ENCODE measurements around the gene MFSD6.

DNA sequence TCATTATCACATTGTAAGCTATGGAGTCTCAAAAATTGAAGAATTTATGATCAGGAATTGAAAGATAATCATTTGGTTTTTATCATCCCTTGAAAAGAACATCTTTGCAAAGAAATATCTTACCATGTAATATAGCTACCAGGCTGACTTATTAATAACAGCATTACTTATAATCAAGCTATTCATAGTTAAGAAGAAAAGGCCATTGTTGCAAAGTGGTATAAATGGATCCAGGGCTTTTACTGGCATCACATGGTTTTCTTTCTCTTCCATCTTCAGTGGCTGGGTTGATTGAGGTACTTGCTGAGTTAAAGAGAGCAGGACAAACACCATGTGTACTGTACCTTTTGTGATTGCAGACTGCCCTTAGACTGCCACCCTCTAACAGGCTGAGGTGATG is 39.6 kb downstream of the MFSD6 start:
- TF ChIP-seq, protein P1, sequence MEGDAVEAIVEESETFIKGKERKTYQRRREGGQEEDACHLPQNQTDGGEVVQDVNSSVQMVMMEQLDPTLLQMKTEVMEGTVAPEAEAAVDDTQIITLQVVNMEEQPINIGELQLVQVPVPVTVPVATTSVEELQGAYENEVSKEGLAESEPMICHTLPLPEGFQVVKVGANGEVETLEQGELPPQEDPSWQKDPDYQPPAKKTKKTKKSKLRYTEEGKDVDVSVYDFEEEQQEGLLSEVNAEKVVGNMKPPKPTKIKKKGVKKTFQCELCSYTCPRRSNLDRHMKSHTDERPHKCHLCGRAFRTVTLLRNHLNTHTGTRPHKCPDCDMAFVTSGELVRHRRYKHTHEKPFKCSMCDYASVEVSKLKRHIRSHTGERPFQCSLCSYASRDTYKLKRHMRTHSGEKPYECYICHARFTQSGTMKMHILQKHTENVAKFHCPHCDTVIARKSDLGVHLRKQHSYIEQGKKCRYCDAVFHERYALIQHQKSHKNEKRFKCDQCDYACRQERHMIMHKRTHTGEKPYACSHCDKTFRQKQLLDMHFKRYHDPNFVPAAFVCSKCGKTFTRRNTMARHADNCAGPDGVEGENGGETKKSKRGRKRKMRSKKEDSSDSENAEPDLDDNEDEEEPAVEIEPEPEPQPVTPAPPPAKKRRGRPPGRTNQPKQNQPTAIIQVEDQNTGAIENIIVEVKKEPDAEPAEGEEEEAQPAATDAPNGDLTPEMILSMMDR (IDR thresholded peaks at IDR 0.05), result no peak
- no peak for TF ChIP-seq POLR2A (IDR thresholded peaks at IDR 0.05)

All from thyroid gland (tissue), 4 donors.